A673 (cell line): ENCODE results near the gene FZD10.

ENCODE experiments used
- CTCF ChIP-seq: fragments of 300-800, 200-600 bp; sonication (generic); conservative IDR thresholded peaks from 2 replicates; pipeline ENCODE4 v1.5.1; 2017; ENCODE audit warnings: low read depth, mild to moderate bottlenecking, antibody characterized with exemption, low read length, moderate library complexity, mixed read lengths
- EZH2 ChIP-seq: fragments of 200-600 bp; sonication (generic); IDR thresholded peaks from 2 replicates; pipeline ENCODE4 v1.6.1; 2017; ENCODE audit warnings: borderline replicate concordance, low read depth, mild to moderate bottlenecking, mixed read lengths, antibody characterized with exemption, low read length; ENCODE audit not compliant: poor library complexity, severe bottlenecking

- TF ChIP-seq EZH2 (no peak), CTCF (no peak)
These were observed 38.2 kb downstream of the FZD10 start for GRCh38 chr12:130200445-130200844.
